SIG-M5 treated with dmso at 0.1 percent for 504 hours (cell line): ENCODE measurements around the gene AKAP8L.
"Not testable (repeated sequence)": the region's sequence is repeated elsewhere in the genome, so short reads cannot be mapped to it uniquely, and the experiment has no call there.

ENCODE experiments used
- DNase-seq: peaks from one replicate; lab custom pipeline; 2025; ENCODE audit not compliant: unreplicated experiment; lab: John Stamatoyannopoulos, UW

Gene AKAP8L

GRCh38 chr19:15421136-15421695 is 2.4 kb upstream of the AKAP8L start:
- DNase-seq, result no peak

GRCh38 chr19:15419413-15420025 is 731 bp upstream of the AKAP8L start:
- DNase-seq, result no peak

- DNase-seq, result no peak
Measured at GRCh38 chr19:15418231-15418578, 583 bp downstream of the AKAP8L start.

GRCh38 chr19:15417699-15418098 is 1.1 kb downstream of the AKAP8L start:
- DNase-seq, result no peak

- no peak for DNase-seq
Measured at GRCh38 chr19:15412832-15413231, 6.0 kb downstream of the AKAP8L start.

GRCh38 chr19:15411351-15411750 is 7.4 kb downstream of the AKAP8L start:
- DNase-seq, result not testable (repeated sequence)

GRCh38 chr19:15404780-15405211 is 14.0 kb downstream of the AKAP8L start:
- DNase-seq, result no peak

GRCh38 chr19:15404097-15404779 is 14.6 kb downstream of the AKAP8L start:
- DNase-seq, result no peak

GRCh38 chr19:15403151-15403531 is 15.6 kb downstream of the AKAP8L start:
- no peak for DNase-seq

- no peak for DNase-seq
Measured at GRCh38 chr19:15402411-15403150, 16.2 kb downstream of the AKAP8L start.

- DNase-seq, result no peak
Measured at GRCh38 chr19:15401397-15401710, 17.4 kb downstream of the AKAP8L start.

- no peak for DNase-seq
Measured at GRCh38 chr19:15400521-15401396, 18.0 kb downstream of the AKAP8L start.

- no peak for DNase-seq
Measured at GRCh38 chr19:15399635-15400034, 19.2 kb downstream of the AKAP8L start.

- DNase-seq, result no peak
Measured at GRCh38 chr19:15399234-15399515, 19.6 kb downstream of the AKAP8L start.

- no peak for DNase-seq
Measured at GRCh38 chr19:15398501-15399233, 20.1 kb downstream of the AKAP8L start.

- no peak for DNase-seq
Measured at GRCh38 chr19:15397782-15398181, 21.0 kb downstream of the AKAP8L start.

GRCh38 chr19:15397236-15397635 is 21.6 kb downstream of the AKAP8L start:
- DNase-seq, result no peak

GRCh38 chr19:15396436-15396835 is 22.4 kb downstream of the AKAP8L start:
- no peak for DNase-seq

- not testable (repeated sequence) for DNase-seq
Measured at GRCh38 chr19:15395251-15395650, 23.5 kb downstream of the AKAP8L start.

GRCh38 chr19:15394426-15394825 is 24.4 kb downstream of the AKAP8L start:
- no peak for DNase-seq

GRCh38 chr19:15393963-15394362 is 24.8 kb downstream of the AKAP8L start:
- DNase-seq, result no peak
